GM19351 (cell line): ENCODE results near the gene RIPK4.

Source experiments
- ATAC-seq: cut with Tn5 transposase; IDR thresholded peaks from one replicate; pipeline ENCODE4 v1.9.1; 2021; ENCODE audit warnings: mild to moderate bottlenecking, moderate library complexity; ENCODE audit not compliant: unreplicated experiment

RIPK4 gene

DNA sequence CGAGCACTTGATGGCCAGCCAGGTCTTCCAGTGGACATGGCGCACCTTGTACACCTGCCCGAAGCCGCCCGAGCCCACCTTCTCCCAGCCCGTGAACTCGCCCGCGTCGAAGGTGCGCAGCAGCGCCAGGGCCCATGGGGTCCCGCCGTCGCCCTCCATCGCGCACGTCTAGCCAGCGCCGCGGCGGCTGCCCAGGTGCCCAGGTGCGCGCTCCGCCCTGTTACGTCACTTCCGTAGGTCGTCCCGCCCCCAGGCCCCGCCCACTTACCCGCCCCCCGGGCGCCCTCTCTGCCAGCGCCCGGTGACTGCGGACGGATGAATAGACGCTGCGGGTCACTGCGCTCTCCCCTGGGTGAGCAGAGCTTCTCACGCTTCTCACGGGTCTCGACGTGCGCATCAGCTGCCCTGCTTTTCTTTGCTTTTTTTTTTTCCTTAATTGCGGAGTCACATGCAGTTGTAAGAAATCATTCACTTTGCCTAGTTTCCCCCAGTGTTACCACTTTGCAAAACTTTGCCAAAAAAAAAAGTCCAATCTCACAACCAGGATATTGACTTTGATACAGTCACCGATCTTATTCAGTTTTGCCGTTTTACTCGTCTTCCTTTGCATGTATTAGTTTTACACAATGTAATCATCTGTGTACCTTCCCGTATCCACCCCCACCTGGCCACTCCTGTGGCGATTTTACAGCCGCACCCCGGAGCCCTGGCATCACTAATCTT is at the start of gene RIPK4:
RIPK4 (minus strand) TSS at position 170 of the 723 bp plus-strand sequence; CDS start at position 159, 11 bp downstream.
- ATAC-seq: peak; percentile 59

DNA sequence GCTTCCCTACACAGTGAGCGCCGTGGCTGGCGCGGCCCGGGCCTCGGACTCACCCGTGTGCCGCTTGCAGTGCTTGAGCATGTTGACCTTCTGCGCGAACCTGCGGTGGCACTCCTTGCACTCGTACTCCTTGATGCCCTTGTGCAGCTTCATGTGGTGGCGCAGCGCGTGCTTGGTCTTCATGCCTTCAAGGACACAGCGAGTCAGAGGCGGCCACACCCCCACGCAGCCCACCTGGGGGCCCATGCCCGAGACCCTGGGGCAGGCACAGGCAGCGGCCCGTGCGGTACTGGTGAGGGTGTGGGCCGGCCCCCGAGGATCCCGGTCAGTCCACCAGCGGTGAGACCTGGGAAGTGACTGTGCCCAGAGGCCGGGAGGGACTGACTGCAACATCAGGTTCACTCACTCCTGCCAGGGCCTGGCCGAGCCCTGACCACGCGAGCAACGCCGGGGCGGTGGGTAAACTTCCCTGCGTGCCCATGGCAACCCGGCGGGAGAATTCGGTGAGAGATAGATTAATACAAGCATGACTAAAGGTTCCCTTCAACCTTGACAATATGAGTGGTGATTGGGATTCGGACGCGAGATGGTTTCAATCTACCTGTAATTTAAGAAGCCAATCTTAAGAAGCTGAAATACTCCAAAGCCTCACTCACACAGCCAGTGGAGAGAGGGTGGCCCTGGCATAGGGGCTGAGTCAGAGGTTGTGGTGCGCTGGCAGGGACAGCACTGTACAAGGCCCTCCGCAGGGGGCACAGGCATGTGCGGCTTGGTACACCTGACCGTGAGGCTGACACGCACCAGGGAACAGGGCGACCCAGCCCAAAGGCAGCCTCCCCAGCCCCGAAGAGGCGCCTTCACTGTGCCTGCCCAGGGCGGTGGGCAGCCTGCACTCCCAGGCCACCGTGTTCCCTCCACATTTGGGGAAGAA is 49.1 kb upstream of the RIPK4 start:
- no peak for ATAC-seq

DNA sequence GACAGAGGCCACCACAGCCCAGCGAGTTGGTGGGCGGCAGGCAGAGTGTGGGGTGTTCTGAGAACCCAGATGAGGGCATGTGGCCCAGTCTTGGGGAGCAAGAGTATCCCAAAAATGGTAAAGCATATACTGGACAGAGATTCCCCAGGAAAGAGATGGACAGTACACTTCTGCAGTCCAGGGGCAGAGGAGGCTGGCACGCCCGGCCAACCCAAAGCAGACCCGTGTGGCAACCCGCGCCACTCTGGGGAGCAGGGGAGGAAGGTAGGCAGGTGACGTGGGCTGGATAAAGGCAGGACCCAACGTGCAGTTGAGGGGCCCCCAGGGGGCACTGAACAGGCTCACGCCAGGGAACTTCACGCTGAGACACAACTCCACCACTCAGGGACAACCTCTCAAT is 46.4 kb upstream of the RIPK4 start:
- ATAC-seq: no peak

DNA sequence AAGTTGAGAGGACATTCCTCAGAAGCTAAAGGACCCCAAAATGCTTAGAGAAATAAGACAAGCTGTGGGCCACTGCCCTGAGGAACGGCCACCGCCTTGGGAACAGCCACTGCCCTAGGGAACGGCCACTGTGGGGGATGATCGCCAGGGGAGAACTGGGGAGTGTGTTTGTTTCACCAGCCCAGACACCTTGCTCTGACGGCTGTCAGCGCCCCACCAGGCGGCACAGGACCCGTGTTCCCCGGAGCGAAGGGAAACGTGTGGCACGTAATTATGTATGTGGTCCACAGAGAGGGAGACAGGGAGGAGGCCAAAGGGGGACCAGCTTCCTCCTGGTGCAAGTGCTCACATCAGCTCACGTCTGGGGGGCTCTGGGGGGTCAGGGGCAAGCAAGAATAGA is 45.8 kb upstream of the RIPK4 start:
- ATAC-seq: no peak

DNA sequence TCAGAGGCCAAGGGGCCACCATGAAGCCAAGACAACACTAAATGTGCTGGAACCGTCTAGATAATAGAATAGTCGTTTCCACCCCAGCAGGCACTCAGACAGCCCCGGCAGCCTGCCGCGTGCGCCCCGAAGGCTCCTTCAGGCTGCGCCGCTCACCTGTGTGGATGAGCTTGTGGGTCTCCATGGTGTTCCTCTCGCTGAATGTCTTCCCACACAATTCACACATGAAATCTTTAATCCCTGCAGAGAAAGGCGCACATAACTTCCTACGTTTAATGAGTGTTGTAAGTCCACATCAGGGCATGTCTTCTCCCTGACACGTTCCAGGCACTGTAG is 43.7 kb upstream of the RIPK4 start:
- no peak for ATAC-seq

DNA sequence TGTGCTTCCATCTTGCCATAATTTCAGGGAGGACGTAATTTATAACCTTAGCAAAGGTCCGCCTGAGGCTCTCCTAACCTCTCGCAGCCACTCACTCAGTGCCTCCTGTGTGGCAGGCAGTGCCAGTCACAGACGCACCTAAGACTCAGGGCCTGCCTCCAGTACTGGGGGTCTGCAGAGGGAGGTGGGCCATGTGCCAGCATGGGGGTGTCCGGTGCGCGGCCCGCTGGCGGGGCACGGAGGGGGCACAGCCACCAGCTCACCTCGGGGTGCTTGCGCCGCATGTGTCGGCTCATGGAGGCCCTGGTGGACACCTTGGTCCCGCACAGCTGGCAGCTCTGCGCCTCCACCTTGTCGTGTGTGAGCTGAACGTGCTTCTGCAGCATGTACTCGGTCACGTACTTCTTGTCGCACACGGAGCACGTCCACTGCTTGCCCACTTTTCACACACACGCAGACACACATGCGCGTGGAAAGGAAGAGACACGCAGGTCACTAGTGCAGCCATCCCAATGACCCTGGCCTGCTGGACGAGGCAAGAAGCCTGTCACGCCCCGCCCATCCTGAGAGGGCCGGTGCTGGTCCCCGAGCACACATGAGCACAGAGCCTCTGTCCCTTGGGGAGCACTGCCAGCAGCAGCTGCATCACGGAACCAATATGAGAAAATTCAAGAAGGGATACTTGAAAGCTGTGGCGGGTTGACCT is 43.2 kb upstream of the RIPK4 start:
- ATAC-seq: no peak

DNA sequence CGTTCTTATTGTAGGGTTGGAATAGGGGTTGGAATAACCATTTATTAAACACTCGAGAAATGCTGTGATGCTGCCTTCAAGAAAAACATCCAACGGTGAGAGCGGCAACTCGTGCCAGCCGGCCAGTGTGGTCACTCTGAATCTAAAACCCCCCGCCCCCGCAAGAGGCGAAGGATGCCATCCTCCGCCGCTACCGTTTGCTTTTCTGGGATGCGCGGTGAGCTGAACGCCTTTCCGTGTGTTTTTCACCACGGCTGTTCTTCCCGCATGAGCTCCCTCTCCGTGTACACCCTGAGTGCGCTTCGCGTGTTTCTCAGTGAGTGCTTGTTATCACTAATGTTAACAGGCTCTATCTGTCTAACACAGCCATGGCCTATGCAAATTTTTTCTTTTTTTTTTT is 42.0 kb upstream of the RIPK4 start:
- ATAC-seq: no peak

DNA sequence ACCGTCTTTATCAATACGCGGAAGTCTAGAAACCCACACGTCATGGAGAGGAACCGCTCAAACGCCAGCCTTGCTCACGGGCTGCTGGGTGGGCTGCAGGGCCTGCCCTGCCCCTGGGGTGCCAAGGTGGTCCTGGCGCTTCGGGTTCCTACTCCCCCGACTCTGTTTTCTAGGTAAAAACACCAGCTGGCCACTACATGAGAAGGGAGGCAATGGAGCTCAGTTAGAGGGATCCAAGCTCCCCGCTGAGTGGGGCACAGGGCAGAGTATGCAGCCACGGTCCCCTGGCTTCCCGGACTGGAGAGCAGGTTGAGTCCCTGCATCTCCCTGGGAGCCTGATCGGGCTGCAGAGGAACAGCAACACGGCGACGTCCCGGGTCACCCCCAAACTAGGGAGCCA is 41.2 kb upstream of the RIPK4 start:
- no peak for ATAC-seq

DNA sequence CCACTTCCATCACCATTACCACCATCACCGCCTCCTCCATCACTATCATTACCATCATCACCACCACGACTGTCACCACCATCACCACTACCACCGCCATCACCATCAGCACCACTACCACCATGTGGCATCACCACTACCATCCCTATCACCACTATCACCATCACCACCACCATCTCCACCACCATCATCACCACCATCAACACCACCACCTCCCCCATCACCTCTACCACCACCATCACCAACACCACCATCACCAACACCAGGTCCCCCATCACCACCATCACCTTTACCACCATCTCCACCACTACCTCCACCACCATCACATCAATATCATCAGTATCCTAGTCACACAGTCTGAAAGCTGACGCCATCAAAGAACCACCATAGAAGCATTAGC is 39.9 kb upstream of the RIPK4 start:
- no peak for ATAC-seq

DNA sequence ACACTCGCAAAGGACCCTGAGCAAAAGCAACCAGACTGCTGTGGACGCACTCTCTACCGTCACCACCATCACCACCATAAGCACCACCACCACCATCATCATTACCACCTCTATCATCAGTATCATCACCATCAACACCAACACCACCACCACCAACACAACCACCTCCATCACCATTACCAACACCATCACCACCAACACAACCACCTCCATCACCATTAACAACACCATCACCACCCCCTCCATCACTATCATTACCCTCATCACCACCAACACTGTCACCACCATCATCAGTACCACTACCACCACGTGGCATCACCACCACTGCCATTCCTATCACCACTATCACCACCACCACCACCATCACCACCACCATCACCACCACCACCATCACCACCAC is 38.8 kb upstream of the RIPK4 start:
- no peak for ATAC-seq

DNA sequence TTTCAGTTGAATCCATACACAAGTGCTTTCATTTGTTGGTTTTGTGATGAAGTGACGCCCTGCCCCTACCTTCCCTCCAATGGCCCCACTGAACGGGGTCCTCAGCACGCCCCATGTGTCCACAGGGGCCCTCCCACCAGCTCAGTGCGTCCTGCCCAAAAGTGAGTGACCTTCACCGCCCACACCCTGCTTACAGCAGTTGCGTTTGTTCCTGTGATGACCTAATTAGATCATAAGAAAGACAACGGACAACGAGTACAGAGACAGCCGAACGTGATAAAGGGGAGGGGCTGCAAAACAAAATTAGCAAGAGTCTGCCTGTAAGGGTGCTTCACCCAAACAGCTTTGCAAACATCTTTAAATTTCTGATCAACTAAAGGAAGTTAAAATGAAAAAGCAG is 38.2 kb upstream of the RIPK4 start:
- no peak for ATAC-seq

DNA sequence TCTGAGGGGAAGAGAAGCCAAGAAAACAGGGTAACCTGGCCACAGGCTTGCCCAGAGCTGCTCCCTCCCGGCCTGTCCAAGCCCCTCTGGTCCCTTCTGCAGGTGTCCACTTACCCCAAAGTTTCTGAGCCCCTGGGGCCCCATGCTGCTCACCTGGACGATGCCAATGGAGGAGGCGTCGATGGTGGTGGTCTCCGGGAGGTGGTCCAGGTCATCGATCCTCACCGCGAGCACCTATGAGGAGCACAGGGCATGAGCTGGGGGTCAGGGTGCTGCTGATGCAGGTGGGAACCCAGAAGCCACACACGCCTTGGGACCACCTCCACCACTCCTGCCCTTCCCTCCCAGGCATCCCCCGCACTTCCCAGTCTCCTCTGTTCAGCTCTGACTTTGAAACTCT is 37.5 kb upstream of the RIPK4 start:
- ATAC-seq: no peak

DNA sequence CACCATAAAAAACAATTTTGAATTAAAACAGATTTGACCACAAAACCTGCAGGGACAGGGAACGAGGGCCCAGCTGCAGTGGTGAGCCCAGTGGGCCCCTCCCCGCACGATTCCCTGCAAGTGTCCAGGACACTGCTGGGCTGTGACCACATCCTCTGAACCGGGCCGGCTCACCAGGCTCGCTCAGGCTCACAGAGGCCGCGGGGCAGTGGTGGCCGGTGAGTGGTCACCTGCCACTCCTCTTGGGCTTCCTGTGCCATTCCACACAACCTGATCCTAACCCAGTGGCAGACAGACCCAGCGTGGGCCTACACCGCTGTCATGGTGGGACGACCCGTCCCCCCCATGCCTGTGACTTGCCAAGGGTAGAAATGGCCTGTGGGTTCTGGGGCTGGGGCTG is 36.5 kb upstream of the RIPK4 start:
- no peak for ATAC-seq

DNA sequence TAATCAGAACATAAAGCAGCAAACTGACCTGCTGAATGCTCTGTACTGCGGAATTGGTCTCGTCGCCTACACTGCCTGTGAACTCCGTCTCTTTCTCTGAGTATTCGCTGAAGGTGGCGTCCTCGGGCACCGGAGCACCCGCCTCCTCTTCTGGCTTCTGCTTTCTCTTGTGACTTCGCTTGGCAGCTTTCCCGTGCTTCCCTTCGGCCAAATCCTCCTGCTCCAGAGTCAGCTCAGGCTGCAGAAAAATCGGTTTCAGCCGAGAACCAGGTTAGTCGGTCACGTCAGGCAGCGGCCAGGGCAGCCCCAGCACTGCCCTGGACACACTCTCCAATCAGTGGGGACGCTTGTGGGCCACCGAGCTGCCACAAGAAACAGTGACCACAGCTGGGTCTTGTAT is 35.8 kb upstream of the RIPK4 start:
- no peak for ATAC-seq

DNA sequence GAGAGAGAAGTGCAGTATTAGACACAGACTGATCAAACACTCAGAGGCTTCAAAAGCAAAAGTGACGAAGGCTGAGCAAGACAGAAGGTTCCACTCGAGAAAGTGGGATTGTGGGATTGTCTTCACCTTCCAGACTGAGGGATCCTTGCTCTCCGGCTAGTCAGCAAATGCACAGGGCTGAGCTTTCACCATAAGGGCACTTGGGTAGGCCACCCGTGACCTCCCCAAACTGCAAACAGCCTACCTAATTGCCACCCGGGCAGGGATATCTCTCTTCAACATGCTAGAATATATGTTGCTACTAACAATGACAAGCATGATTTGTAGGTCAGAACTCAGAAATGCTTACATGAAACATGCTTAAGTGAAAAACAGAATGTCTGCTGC is 35.3 kb upstream of the RIPK4 start:
- no peak for ATAC-seq

DNA sequence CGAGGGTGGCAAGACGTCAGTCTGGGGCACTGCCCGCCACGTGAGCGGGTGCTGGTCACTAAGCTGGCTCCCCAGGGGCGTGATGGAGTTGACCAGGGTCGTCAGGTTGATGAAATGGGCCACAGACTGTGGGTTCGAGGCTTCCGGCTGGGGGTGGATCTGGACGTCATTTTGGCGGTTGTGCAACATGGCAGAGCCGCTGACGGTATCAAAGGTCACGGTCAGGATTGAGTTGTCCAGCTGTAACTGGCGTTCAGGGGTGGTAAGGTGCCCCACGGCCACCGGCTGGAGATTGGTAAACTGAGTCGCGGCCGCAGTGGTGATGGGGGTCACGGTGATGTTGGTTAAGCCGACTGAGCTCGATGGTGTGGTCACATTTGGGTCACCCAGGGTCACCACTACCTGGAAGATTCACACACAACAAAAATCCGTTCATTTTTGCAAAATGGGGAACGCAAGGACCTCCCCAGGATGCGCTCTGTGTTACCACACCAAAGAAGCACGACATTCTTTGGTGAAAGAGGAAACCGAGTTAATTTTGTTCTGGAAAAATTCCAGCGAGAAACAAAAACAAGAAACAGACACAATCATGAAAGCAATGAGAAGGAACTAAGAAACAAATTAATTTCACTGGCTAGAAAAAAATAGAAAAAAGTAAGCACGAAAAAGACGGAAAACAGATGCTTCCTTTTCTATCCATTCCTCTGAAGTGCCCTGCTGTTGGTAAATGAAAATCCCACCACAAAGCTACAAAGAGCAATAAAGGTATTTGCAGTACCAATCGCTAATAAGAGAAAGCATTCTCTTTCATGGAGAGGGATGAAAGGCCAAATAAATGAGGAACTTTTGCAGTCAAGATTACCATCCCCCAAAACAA is 34.7 kb upstream of the RIPK4 start:
- no peak for ATAC-seq

DNA sequence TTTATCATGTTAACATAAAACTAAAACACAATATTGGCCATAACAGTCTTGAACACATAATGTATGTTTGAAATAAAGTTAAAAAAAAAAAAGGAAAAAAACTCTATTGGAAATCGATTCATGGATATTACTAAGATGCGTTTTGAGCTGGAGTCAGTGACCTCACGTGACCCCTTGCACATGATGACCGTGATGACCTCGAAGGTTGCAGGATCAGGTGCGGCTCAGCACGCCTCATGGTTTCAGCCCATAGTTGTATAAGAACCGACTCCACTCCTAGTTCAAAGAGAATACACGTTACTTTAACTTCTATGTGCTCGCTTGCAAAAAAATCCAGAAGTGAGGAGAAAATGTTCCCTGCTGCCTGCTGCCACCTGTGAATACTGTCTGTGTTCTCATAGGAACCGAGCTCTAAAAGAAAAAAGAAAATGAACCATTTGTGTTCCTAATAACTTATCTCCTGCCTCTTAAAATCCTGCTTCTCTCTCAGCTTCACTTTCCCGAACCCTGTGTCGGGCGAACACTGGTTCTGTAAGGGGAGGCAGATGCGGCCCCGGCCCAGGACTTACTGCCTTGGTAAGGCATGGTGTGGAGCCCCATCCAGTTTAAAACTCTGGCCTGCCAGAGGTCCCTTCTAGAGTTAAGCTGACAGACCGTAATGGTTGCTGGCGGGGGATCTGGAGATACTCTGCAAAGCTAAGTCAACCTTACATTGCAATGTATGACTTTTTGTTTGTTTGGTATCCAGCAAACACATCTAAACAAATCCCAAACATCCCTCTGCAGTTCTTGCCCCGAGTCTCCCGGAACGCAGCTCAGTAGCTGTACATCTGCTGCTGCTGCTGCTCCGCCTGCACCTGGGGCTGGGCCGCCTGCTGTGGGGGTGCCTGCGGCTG is 33.8 kb upstream of the RIPK4 start:
- no peak for ATAC-seq

DNA sequence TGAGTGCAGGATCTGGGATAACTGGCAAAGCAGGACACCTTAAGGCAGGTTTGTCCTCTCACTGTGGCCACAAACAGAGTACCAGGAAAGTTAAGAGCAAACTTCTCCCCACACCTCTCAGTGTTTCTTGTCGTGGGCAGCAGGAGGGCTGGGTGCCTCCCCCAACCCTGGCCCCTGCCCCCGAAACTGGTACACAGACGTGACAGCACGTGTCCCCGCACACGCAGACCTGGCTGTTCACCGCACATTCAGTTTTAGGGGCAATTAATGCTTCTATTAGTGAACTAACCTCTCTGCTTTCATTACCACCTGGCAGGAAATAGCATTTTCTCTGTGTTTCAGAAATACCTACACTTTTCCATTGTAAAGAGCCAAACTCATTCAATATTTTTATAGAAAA is 32.9 kb upstream of the RIPK4 start:
- no peak for ATAC-seq

DNA sequence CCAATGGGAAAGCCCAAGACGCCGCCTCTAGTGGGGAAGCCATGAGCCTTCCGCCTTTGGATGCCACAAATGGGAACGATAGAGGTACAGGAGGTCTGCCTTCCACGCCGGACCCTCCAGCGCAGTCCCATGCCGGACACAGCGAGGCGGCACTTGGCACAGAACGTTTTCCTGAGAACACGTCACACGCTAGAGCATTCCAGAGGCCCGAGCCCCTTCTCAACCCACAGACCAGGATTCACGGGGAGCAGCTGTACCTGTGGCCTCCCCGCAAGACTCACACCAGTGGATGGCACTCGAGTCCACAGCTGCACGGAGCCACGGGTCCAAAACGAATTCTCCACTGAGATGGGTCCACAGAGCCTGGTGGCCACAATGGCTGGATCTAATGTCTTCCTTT is 31.5 kb upstream of the RIPK4 start:
- ATAC-seq: no peak
